ENCODE measurements around the gene MKRN2.

MKRN2 gene

GRCh38 chr3:12553921-12554391 is 2.9 kb upstream of the MKRN2 start:
- peak; percentile 47 for DNase-seq

- no peak for DNase-seq
Observed at GRCh38 chr3:12556314-12556689, 585 bp upstream of the MKRN2 start.

- DNase-seq: peak; percentile 29
Observed at GRCh38 chr3:12557473-12558100, 700 bp downstream of the MKRN2 start.

GRCh38 chr3:12558706-12559105 is 1.8 kb downstream of the MKRN2 start:
- DNase-seq: no peak

- DNase-seq: no peak
Observed at GRCh38 chr3:12559520-12559919, 2.6 kb downstream of the MKRN2 start.

GRCh38 chr3:12560505-12561190 is 3.8 kb downstream of the MKRN2 start:
- DNase-seq: no peak

GRCh38 chr3:12561397-12561796 is 4.5 kb downstream of the MKRN2 start:
- DNase-seq: no peak

GRCh38 chr3:12562451-12562850 is 5.6 kb downstream of the MKRN2 start:
- no peak for DNase-seq

GRCh38 chr3:12566976-12567375 is 10.1 kb downstream of the MKRN2 start:
- no peak for DNase-seq

- DNase-seq: no peak
Observed at GRCh38 chr3:12568747-12569146, 11.9 kb downstream of the MKRN2 start.

- DNase-seq: no peak
Observed at GRCh38 chr3:12569836-12570235, 12.9 kb downstream of the MKRN2 start.

- DNase-seq: no peak
Observed at GRCh38 chr3:12571986-12572385, 15.1 kb downstream of the MKRN2 start.

GRCh38 chr3:12574131-12574530 is 17.2 kb downstream of the MKRN2 start:
- DNase-seq: no peak

- DNase-seq: no peak
Observed at GRCh38 chr3:12574661-12575060, 17.8 kb downstream of the MKRN2 start.

GRCh38 chr3:12577379-12577778 is 20.5 kb downstream of the MKRN2 start:
- no peak for DNase-seq

- no peak for DNase-seq
Observed at GRCh38 chr3:12578742-12579141, 21.9 kb downstream of the MKRN2 start.

GRCh38 chr3:12579456-12579855 is 22.6 kb downstream of the MKRN2 start:
- DNase-seq: no peak

- DNase-seq: no peak
Observed at GRCh38 chr3:12579905-12580304, 23.0 kb downstream of the MKRN2 start.

- DNase-seq: no peak
Observed at GRCh38 chr3:12582730-12583129, 25.8 kb downstream of the MKRN2 start.

- DNase-seq: no peak
Observed at GRCh38 chr3:12583280-12583679, 26.4 kb downstream of the MKRN2 start.

- DNase-seq: no peak
Observed at GRCh38 chr3:12584083-12584482, 27.2 kb downstream of the MKRN2 start.

GRCh38 chr3:12585181-12585580 is 28.3 kb downstream of the MKRN2 start:
- DNase-seq: no peak

- DNase-seq: no peak
Observed at GRCh38 chr3:12585970-12586369, 29.1 kb downstream of the MKRN2 start.

- DNase-seq: no peak
Observed at GRCh38 chr3:12586403-12586802, 29.5 kb downstream of the MKRN2 start.
